ENCODE results near the gene INPP5K. TPM values are rescaled to one million over a fixed set of nuclear protein-coding genes. Genes with fewer than 3 reads are reported as not detected.
"Not testable (repeated sequence)": the region's sequence is repeated elsewhere in the genome, so short reads cannot be mapped to it uniquely, and the experiment has no call there.

Gene INPP5K
- total RNA-seq, 3 donors from 2014 or later: 43.7 to 49.9 (median 47.6) TPM

DNA sequence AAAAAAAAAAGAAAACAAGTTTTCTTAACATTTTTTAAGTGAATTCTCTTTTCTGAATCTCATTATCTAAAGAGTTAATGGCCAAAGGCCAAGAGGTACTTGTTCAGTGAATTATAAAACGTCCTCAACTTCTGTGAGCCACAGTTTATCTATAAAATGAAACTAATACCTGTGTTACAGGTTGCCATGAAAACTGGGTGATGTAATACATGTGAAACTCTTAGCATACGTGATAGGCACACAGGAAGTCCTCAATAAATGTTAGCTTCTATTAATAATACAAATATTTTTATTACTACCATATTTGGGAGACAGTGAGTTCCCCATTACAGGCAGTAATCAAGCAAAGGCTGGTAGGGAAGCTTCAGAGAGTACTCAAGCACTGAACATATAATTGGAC lies 13.5 kb upstream of the INPP5K start:
- intact Hi-C loops (cut with DNase I, micrococcal nuclease): no loop called here
- Histone ChIP-seq H3K4me1 (ENCODE audit: low read depth) (no peaks in the 10 kb centered on the region), H3K36me3 (ENCODE audit: low read depth) (no peaks in the 10 kb centered on the region), H3K9me3 (no peaks in the 10 kb centered on the region), H3K4me3 (no peak overlapping the region)
- no peak for ATAC-seq
- no peak for DNase-seq
- TF ChIP-seq, protein P1, sequence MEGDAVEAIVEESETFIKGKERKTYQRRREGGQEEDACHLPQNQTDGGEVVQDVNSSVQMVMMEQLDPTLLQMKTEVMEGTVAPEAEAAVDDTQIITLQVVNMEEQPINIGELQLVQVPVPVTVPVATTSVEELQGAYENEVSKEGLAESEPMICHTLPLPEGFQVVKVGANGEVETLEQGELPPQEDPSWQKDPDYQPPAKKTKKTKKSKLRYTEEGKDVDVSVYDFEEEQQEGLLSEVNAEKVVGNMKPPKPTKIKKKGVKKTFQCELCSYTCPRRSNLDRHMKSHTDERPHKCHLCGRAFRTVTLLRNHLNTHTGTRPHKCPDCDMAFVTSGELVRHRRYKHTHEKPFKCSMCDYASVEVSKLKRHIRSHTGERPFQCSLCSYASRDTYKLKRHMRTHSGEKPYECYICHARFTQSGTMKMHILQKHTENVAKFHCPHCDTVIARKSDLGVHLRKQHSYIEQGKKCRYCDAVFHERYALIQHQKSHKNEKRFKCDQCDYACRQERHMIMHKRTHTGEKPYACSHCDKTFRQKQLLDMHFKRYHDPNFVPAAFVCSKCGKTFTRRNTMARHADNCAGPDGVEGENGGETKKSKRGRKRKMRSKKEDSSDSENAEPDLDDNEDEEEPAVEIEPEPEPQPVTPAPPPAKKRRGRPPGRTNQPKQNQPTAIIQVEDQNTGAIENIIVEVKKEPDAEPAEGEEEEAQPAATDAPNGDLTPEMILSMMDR (IDR thresholded peaks at IDR 0.05): no peak

GRCh38 chr17:1526876-1527275 lies 10.5 kb upstream of the INPP5K start:
- H3K9me3 ChIP-seq; intact Hi-C loops (cut with DNase I, micrococcal nuclease); H3K36me3 ChIP-seq (ENCODE audit: low read depth); DNase-seq; H3K4me3 ChIP-seq; ATAC-seq; H3K4me1 ChIP-seq (ENCODE audit: low read depth): not testable (repeated sequence)

DNA sequence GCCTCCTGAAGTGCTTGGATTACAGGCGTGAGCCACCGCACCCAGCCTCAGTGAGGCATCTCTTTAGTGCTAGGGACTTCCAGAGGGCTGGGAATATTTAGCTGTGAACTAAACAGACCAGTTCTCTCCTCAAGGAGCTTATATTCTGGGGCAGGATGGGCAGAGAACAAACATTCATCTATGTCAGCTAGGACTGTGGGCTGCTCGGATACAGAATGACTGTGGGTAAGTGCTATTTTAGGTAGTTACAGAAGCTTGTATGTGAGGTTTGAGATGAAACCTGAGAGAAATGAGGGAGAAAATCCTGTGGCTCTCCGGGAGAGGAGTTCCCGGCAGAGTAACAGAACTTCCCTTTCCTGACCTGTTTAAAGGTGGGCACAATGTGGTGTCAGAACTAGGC lies 6.2 kb upstream of the INPP5K start:
- intact Hi-C loops (cut with DNase I, micrococcal nuclease): no loop called here
- Histone ChIP-seq H3K36me3 (ENCODE audit: low read depth) (no peaks in the 10 kb centered on the region), H3K9me3 (no peaks in the 10 kb centered on the region), H3K4me3 (no peak overlapping the region), H3K4me1 (ENCODE audit: low read depth) (peaks cover 1% of the 10 kb centered on the region)
- DNase-seq (no peak), ATAC-seq (no peak)
- TF ChIP-seq, protein P1 (IDR thresholded peaks at IDR 0.05): no peak

- Histone ChIP-seq H3K36me3 (ENCODE audit: low read depth) (peaks cover 5% of the 10 kb centered on the region), H3K4me1 (ENCODE audit: low read depth) (peaks cover 8% of the 10 kb centered on the region), H3K4me3 (no peak overlapping the region), H3K9me3 (no peaks in the 10 kb centered on the region)
- DNase-seq (no peak), ATAC-seq (no peak)
- intact Hi-C loops (cut with DNase I, micrococcal nuclease): no loop called here
- TF ChIP-seq, protein P1 (IDR thresholded peaks at IDR 0.05): no peak
Observed at GRCh38 chr17:1521086-1521640, 4.8 kb upstream of the INPP5K start.

DNA sequence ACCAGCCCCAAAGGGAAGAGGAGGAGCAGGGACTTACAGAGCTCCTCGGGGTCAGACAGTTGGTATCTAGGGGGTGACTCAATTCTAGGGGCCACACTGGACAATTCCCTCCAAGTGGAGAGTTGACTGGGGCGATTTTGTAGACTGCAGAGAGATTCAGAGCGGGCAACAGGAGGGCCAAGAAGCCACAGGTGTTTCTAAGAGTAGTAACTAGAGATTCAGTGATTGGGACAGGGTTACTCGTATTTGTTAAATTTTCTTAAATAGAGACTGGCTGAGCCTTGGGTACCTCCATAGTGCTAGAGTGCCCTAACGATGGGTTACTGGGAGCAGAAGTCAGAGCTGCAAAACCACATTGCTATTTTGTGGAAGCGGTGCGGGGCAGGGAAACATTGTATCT lies 3.3 kb upstream of the INPP5K start:
- peaks cover 5% of the 10 kb centered on the region for H3K36me3 ChIP-seq (ENCODE audit: low read depth)

GRCh38 chr17:1518410-1518809 lies 2.0 kb upstream of the INPP5K start:
- Histone ChIP-seq H3K4me1 (ENCODE audit: low read depth) (peaks cover 20% of the 10 kb centered on the region), H3K9me3 (no peaks in the 10 kb centered on the region), H3K36me3 (ENCODE audit: low read depth) (peaks cover 5% of the 10 kb centered on the region), H3K4me3 (no peak overlapping the region)
- no peak for ATAC-seq
- intact Hi-C loops (cut with DNase I, micrococcal nuclease): loop anchor here (5.0 to 10.0 kb wide), 3 partner anchors 144 to 244 kb away; partner anchors contain the start of genes BHLHA9 (in 1 of the 2) and TRARG1 (in 1 of the 2)
- TF ChIP-seq, protein P1 (IDR thresholded peaks at IDR 0.05): no peak
- DNase-seq: no peak

More for the DNA sequence above, 3.3 kb upstream of the INPP5K start:
- H3K9me3 ChIP-seq: no peaks in the 10 kb centered on the region
- intact Hi-C loops (cut with DNase I, micrococcal nuclease): loop anchor here (5.0 to 10.0 kb wide), 3 partner anchors 145 to 245 kb away; partner anchors contain the start of genes BHLHA9 (in 1 of the 2) and TRARG1 (in 1 of the 2)
- H3K4me3 ChIP-seq: no peak overlapping the region
- ATAC-seq (no peak), DNase-seq (no peak)
- peaks cover 19% of the 10 kb centered on the region for H3K4me1 ChIP-seq (ENCODE audit: low read depth)
- TF ChIP-seq, protein P1 (IDR thresholded peaks at IDR 0.05): no peak
